ENCODE results near the gene SPATA7. TPM values are rescaled to one million over a fixed set of nuclear protein-coding genes. Genes with fewer than 3 reads are reported as not detected.

Gene SPATA7
- total RNA-seq (2014; rRNA removed; shearing (Covaris generic)) = 11.7 and 16.5 TPM in 2 replicates
- polyA plus RNA-seq (2016; fragmentation: Nextera tagmentation; extraction: Ambion mirVana) = 15.2 and 17.8 TPM in 2 replicates
- long read RNA-seq, partial matches to known transcripts = 3 of 11 reads
- long read RNA-seq, other reads (novel, unspliced or antisense) = 3 of 11 reads

GRCh38 chr14:88385212-88386101 lies at the start of gene SPATA7:
SPATA7 (plus strand) TSS chr14:88385657; CDS start chr14:88385819, 162 bp downstream.
- peak; percentile 96 for ATAC-seq
- peaks cover 5% of the 10 kb centered on the region; the same call in 1 of the 3 replicates for H3K4me1 Mint-ChIP-seq
- H3K27ac ChIP-seq (ENCODE audit: low read depth) = 0 out of 2 replicates have a peak within 1 kb of the TSS, but pooled peaks have one; percentile 40

GRCh38 chr14:88340357-88340756 lies 45.1 kb upstream of the SPATA7 start:
- Histone ChIP-seq H3K27me3 (ENCODE audit: insufficient read depth) (no peaks in the 10 kb centered on the region), H3K9me2 (ENCODE audit: insufficient read depth) (no peaks in the 10 kb centered on the region), H3K79me2 (replicated peaks; ENCODE audit: insufficient read depth) (no peaks in the 10 kb centered on the region), H3F3A (replicated peaks; ENCODE audit: low read depth) (no peaks in the 10 kb centered on the region), H4K20me1 (replicated peaks; ENCODE audit: insufficient read depth) (no peaks in the 10 kb centered on the region), H3K4me1 (ENCODE audit: insufficient read depth) (no peaks in the 10 kb centered on the region), H3K4me3 (no peak overlapping the region), H3K4me2 (no peak overlapping the region), H3K27ac (ENCODE audit: low read depth) (no peak overlapping the region), H3K36me3 (ENCODE audit: insufficient read depth) (no peaks in the 10 kb centered on the region), H2AFZ (no peak overlapping the region)
- H3K36me3 Mint-ChIP-seq (ENCODE audit: low read depth) = no peaks in the 10 kb centered on the region
- no peak overlapping the region for H3K4me3 Mint-ChIP-seq
- no peaks in the 10 kb centered on the region for H3K9me3 Mint-ChIP-seq
- peaks cover 3% of the 10 kb centered on the region for H3K27me3 Mint-ChIP-seq (ENCODE audit: insufficient read depth, low read depth, poor library complexity)
- peaks cover 5% of the 10 kb centered on the region for H3K4me1 Mint-ChIP-seq
- ATAC-seq (no peak), DNase-seq (ENCODE audit: low spot score) (no peak)
- H3K27ac Mint-ChIP-seq = no peak overlapping the region
- TF ChIP-seq EZH2 (IDR thresholded peaks at IDR 0.05; ENCODE audit: low read depth, unreplicated experiment) = no peak
- TF ChIP-seq CREB1 (CRISPR knock-in tag; IDR thresholded peaks at IDR 0.05; ENCODE audit: low read depth) = no peak
- no peak for TF ChIP-seq EZH2phosphoT487 (IDR thresholded peaks at IDR 0.05; ENCODE audit: unreplicated experiment)
- TF ChIP-seq STAT1 (IDR thresholded peaks at IDR 0.05; ENCODE audit: unreplicated experiment) = no peak
- no peak for TF ChIP-seq ETS1 (IDR thresholded peaks at IDR 0.05)
- no peak for TF ChIP-seq ZNF114 (CRISPR knock-in tag; IDR thresholded peaks at IDR 0.05)
- TF ChIP-seq REST (IDR thresholded peaks at IDR 0.05; ENCODE audit: unreplicated experiment) = no peak
- TF ChIP-seq POLR2AphosphoS5 (IDR thresholded peaks at IDR 0.05; ENCODE audit: low read depth) = no peak
- TF ChIP-seq ZNF331 (CRISPR knock-in tag; IDR thresholded peaks at IDR 0.05; ENCODE audit: low read depth) = no peak

More at GRCh38 chr14:88385212-88386101, at the start of gene SPATA7:
- peak; percentile 99 for DNase-seq (ENCODE audit: low spot score)
- Mint-ChIP-seq H3K27me3 (ENCODE audit: insufficient read depth, low read depth, poor library complexity) (peaks cover 12% of the 10 kb centered on the region), H3K9me3 (no peaks in the 10 kb centered on the region), H3K27ac (peak within 1 kb of the TSS; percentile 70; the same call in 1 of the 2 replicates), H3K4me3 (peak within 1 kb of the TSS; percentile 94), H3K36me3 (ENCODE audit: low read depth) (no peaks in the 10 kb centered on the region)
- peak within 1 kb of the TSS; percentile 97 for H2AFZ ChIP-seq
- H3K79me2 ChIP-seq (replicated peaks; ENCODE audit: insufficient read depth) = 0 out of 2 replicates have a peak, but pooled peaks cover 10% of the 10 kb centered on the region
- peak within 1 kb of the TSS; percentile 95 for H3K4me2 ChIP-seq
- H3K9me2 ChIP-seq (ENCODE audit: insufficient read depth) = no peaks in the 10 kb centered on the region
- H3K4me3 ChIP-seq = peak within 1 kb of the TSS; percentile 93
- no peaks in the 10 kb centered on the region for H3K36me3 ChIP-seq (ENCODE audit: insufficient read depth)
- H3F3A ChIP-seq (replicated peaks; ENCODE audit: low read depth) = no peaks in the 10 kb centered on the region
- H3K4me1 ChIP-seq (ENCODE audit: insufficient read depth) = peaks cover 8% of the 10 kb centered on the region
- H3K27me3 ChIP-seq (ENCODE audit: insufficient read depth) = no peaks in the 10 kb centered on the region
- no peaks in the 10 kb centered on the region for H4K20me1 ChIP-seq (replicated peaks; ENCODE audit: insufficient read depth)
- TF ChIP-seq POLR2AphosphoS5 (IDR thresholded peaks at IDR 0.05; ENCODE audit: low read depth) (peak; percentile 90), ETS1 (IDR thresholded peaks at IDR 0.05) (no peak), CREB1 (CRISPR knock-in tag; IDR thresholded peaks at IDR 0.05; ENCODE audit: low read depth) (peak; percentile 99)

Data from GM23338 (cell line).